ENCODE measurements around the gene RAB40C. TPM values are rescaled to one million over a fixed set of nuclear protein-coding genes. Genes with fewer than 3 reads are reported as not detected.

Gene RAB40C
- total and polyA plus RNA-seq, 9 of the 15 experiments (the other 6 are each of a cell fraction or from before 2014, with no cell fraction given) = 0.17 to 23.4 (median 8.7) TPM

DNA sequence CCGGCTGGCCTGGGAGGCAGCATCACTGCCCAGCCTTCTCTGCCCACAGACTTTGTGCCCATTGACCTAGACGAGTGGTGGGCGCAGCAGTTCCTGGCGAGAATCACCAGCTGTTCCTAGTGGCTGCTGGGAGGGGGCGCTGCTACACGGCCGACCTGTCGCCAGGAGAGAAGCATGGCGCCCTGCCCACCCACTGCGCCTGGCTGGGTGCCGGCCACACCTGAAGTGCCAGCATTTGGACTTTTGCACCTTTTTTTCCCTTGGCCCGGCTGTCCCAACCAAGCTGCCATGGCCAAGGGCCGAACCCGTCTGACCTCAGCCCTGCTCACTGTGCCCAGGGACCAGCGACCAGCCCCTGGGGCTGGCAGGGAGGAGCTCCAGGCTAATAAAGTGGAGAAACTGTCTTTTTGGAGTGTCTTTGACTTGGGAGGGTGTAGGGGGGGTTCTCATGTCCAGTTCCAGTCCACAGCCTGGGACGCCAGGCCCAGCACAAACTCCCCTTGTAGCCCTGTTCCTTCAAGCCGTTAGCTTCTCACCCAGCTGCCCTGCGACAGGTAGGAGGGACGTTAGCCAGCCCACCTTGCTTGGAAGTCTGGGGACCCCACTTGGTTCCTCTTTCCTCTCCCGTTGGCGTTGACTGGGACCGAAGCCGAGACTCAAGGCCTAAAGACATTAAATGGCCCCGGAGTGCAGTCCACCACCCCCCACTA lies 58.4 kb downstream of the RAB40C start:
- no peaks in the 10 kb centered on the region for H4K20me1 ChIP-seq (replicated peaks; ENCODE audit: control insufficient read depth, insufficient read depth, low read length)
- H2AFZ ChIP-seq (ENCODE audit: low read depth, low read length) = no peak overlapping the region
- ATAC-seq (no peak), DNase-seq (ENCODE audit: extremely low read depth in 1 of 4, low spot score in 3 of 4) (no peak), FAIRE-seq (no peak)
- TF ChIP-seq BRCA1 (IDR thresholded peaks at IDR 0.05) (no peak), BRCA1 (CRISPR knock-in tag; IDR thresholded peaks at IDR 0.05) (no peak), POLR2A (conservative IDR thresholded peaks at IDR 0.05) (0 out of 2 replicates have a peak, but pooled peaks have one; percentile 53), POLR2G (IDR thresholded peaks at IDR 0.05; ENCODE audit: low read depth, low read length) (peak; percentile 8; the same call in 1 of the 2 replicates), RBFOX2 (IDR thresholded peaks at IDR 0.05; ENCODE audit: low read depth, low read length) (peak; percentile 10), CTCF (IDR thresholded peaks at IDR 0.05 in 2 of 3, conservative IDR thresholded peaks at IDR 0.05 in 1 of 3; ENCODE audit: insufficient read depth in 2 of 3, low read depth in 1 of 3, low read length in 3 of 3) (0 out of 6 replicates have a peak, but pooled peaks of 1 of the 3 experiments have one; percentile 18), TFAP4 (CRISPR knock-in tag; IDR thresholded peaks at IDR 0.05; ENCODE audit: borderline replicate concordance) (no peak), YY1 (IDR thresholded peaks at IDR 0.05; ENCODE audit: borderline replicate concordance in 1 of 3, control insufficient read depth in 1 of 3, extremely low read depth in 1 of 3, insufficient read depth in 3 of 3, insufficient read length in 1 of 3, insufficient replicate concordance in 2 of 3, low read depth in 1 of 3, low read length in 2 of 3) (peak in 1 of 3 experiments; percentile 11), HDAC2 (IDR thresholded peaks at IDR 0.05) (no peak)
- TF ChIP-seq, protein P1, sequence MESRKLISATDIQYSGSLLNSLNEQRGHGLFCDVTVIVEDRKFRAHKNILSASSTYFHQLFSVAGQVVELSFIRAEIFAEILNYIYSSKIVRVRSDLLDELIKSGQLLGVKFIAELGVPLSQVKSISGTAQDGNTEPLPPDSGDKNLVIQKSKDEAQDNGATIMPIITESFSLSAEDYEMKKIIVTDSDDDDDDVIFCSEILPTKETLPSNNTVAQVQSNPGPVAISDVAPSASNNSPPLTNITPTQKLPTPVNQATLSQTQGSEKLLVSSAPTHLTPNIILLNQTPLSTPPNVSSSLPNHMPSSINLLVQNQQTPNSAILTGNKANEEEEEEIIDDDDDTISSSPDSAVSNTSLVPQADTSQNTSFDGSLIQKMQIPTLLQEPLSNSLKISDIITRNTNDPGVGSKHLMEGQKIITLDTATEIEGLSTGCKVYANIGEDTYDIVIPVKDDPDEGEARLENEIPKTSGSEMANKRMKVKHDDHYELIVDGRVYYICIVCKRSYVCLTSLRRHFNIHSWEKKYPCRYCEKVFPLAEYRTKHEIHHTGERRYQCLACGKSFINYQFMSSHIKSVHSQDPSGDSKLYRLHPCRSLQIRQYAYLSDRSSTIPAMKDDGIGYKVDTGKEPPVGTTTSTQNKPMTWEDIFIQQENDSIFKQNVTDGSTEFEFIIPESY (CRISPR knock-in tag; IDR thresholded peaks at IDR 0.05) = peak; percentile 46; the same call in 1 of the 2 replicates
- H3K9ac ChIP-seq (ENCODE audit: insufficient read depth in 1 of 2, low read depth in 2 of 2, low read length in 2 of 2) = no peak overlapping the region
- in situ Hi-C loops (cut with MboI) (no loop called here), intact Hi-C loops (cut with micrococcal nuclease) (no loop called here)
- no peaks in the 10 kb centered on the region for H3K27me3 ChIP-seq (ENCODE audit: control insufficient read depth in 2 of 2, insufficient read depth in 2 of 2, low read length in 2 of 2)
- CTCF ChIA-PET (ENCODE audit: low intra/inter-chr PET ratio) = no interaction called here
- WGBS (ENCODE audit: insufficient coverage, low coverage, missing lambda C conversion rate) = 95% methylated on average over 17 of the region's 24 CpGs
- no peak overlapping the region for H3K27ac ChIP-seq (ENCODE audit: extremely low read depth, low read depth, low read length)
- peaks cover 30% of the 10 kb centered on the region for H3K79me2 ChIP-seq (ENCODE audit: control insufficient read depth, insufficient read depth, low read length)
- peaks cover 47% of the 10 kb centered on the region; the same call in 2 of the 3 replicates for H3K36me3 ChIP-seq (ENCODE audit: control insufficient read depth, insufficient read depth, low read length)
- H3K9me3 ChIP-seq (replicated peaks; ENCODE audit: control insufficient read depth, insufficient read depth, low read depth, low read length) = no peaks in the 10 kb centered on the region
- no peaks in the 10 kb centered on the region for H3K9me1 ChIP-seq (ENCODE audit: control insufficient read depth, insufficient read depth, low read length)
- no TSS peak for BruUV-seq (replicated peaks)
- H3K4me3 ChIP-seq = no peak overlapping the region
- H3K4me2 ChIP-seq (ENCODE audit: insufficient read depth, low read length) = no peak overlapping the region
- POLR2A ChIA-PET = interaction anchor here (0.7 kb wide), 1 partner anchor 82 kb away, joined by 3 read pairs; no protein-coding TSS in a partner anchor
- H3K4me1 ChIP-seq (replicated peaks in 1 of 2; ENCODE audit: control insufficient read depth in 2 of 2, insufficient read depth in 2 of 2, low read length in 2 of 2) = peaks cover 1 to 88% of the 10 kb centered on the region in 2 experiments; a peak in 3 of 5 replicates
